GM12865 (cell line): ENCODE measurements around the gene GPRC5B.

Source experiments
- DNase-seq: peaks from one replicate; pipeline ENCODE4 v3.0.0; 2010; ENCODE audit warnings: low read depth
- H3K4me3 ChIP-seq: 2 replicates; pipeline ENCODE4 v1.5.1; 2011; ENCODE audit warnings: mild to moderate bottlenecking, low read depth, low read length, control low read depth
- CTCF ChIP-seq: IDR thresholded peaks from 2 replicates; pipeline ENCODE4 v1.5.1; 2011; ENCODE audit warnings: low read length, control low read depth, low read depth, inconsistent platforms; ENCODE audit not compliant: insufficient read depth; ENCODE audit errors: missing control alignments

GPRC5B gene

GRCh38 chr16:19898924-19899604 lies 14.4 kb upstream of the GPRC5B start:
- TF ChIP-seq CTCF: peak; percentile 77
- DNase-seq: peak; percentile 63
- H3K4me3 ChIP-seq: no peak overlapping the region

GRCh38 chr16:19898166-19898565 lies 13.5 kb upstream of the GPRC5B start:
- DNase-seq: no peak
- H3K4me3 ChIP-seq: no peak overlapping the region
- TF ChIP-seq CTCF: no peak

- TF ChIP-seq CTCF: no peak
- DNase-seq: no peak
- H3K4me3 ChIP-seq: no peak overlapping the region
These were observed 12.3 kb upstream of the GPRC5B start for GRCh38 chr16:19896951-19897350.

- H3K4me3 ChIP-seq: no peak overlapping the region
- no peak for DNase-seq
- TF ChIP-seq CTCF: no peak
These were observed 9.9 kb upstream of the GPRC5B start for GRCh38 chr16:19894586-19894985.

- no peak for TF ChIP-seq CTCF
- H3K4me3 ChIP-seq: no peak overlapping the region
- no peak for DNase-seq
These were observed 8.3 kb upstream of the GPRC5B start for GRCh38 chr16:19892902-19893301.

GRCh38 chr16:19890901-19891300 lies 6.3 kb upstream of the GPRC5B start:
- TF ChIP-seq CTCF: no peak
- DNase-seq: no peak
- no peak overlapping the region for H3K4me3 ChIP-seq

GRCh38 chr16:19888834-19889233 lies 4.2 kb upstream of the GPRC5B start:
- TF ChIP-seq CTCF: no peak
- H3K4me3 ChIP-seq: no peak overlapping the region
- DNase-seq: no peak
